ENCODE data around the gene PAK6.

DNA sequence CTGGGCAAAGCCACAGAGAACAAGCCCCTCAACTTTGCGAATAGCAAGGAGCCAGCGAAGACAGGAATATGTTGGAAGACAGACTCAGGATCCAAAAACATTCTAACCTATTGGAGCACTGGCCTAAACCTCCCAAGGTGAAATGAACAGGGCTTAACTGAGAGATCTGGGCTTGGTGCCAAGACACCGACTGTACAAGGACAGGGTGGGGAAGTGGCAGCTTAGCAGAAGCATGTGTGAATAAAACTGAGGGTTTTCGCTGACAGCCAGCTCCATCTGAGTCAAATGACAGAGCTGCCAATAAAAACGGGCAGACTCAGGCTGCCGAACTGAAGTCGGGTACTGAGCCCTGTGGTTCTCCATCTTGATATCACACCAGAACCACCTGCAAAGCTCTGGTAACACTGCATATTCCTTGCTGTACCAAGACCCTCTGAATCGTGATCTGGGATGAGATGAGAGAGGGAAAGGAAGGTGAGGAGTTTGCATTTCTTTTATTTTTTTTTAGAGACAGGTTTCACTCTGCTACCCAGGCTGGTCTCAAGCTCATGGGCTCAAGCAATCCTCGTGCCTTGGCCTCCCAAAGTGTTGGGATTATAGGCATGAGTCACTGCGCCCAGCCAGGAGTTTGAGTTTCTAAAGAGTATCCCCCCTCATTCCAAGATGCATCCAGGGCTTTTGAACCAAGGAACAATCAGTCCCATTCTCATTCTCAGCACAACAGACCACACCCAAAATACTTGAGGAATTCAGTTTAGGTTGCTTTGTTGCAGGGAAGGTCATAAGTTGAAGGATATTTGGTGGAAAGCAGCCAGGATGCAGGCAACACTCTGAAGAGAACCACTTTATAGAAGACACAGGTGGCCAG is 74.9 kb downstream of the PAK6 start:
- TF ChIP-seq HDAC2 (IDR thresholded peaks at IDR 0.05) (no peak), MYC (IDR thresholded peaks at IDR 0.05; ENCODE audit: borderline replicate concordance, low read length) (no peak), POLR2A (IDR thresholded peaks at IDR 0.05; ENCODE audit: low read length) (no peak), CTCF (IDR thresholded peaks at IDR 0.05) (no peak), SREBF2 (IDR thresholded peaks at IDR 0.05) (no peak), POLR2AphosphoS2 (conservative IDR thresholded peaks at IDR 0.05; ENCODE audit: low read length) (no peak), BHLHE40 (IDR thresholded peaks at IDR 0.05; ENCODE audit: low read depth, low read length) (no peak), HOXB13 (CRISPR knock-in tag; IDR thresholded peaks at IDR 0.05; ENCODE audit: low read depth) (no peak), ZNF302 (CRISPR knock-in tag; IDR thresholded peaks at IDR 0.05) (no peak), RFX5 (IDR thresholded peaks at IDR 0.05) (no peak), REST (IDR thresholded peaks at IDR 0.05) (no peak)
- TF ChIP-seq, protein P1, sequence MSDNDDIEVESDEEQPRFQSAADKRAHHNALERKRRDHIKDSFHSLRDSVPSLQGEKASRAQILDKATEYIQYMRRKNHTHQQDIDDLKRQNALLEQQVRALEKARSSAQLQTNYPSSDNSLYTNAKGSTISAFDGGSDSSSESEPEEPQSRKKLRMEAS (IDR thresholded peaks at IDR 0.05): no peak
- TF ChIP-seq, protein P2, sequence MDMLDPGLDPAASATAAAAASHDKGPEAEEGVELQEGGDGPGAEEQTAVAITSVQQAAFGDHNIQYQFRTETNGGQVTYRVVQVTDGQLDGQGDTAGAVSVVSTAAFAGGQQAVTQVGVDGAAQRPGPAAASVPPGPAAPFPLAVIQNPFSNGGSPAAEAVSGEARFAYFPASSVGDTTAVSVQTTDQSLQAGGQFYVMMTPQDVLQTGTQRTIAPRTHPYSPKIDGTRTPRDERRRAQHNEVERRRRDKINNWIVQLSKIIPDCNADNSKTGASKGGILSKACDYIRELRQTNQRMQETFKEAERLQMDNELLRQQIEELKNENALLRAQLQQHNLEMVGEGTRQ (IDR thresholded peaks at IDR 0.05): no peak
